Amniotic stem cell (primary cell): ENCODE data around the gene ADAMTS2.

Source experiments
- DNase-seq: peaks from one replicate; lab custom pipeline; 2025; lab: John Stamatoyannopoulos, UW

Gene ADAMTS2

DNA sequence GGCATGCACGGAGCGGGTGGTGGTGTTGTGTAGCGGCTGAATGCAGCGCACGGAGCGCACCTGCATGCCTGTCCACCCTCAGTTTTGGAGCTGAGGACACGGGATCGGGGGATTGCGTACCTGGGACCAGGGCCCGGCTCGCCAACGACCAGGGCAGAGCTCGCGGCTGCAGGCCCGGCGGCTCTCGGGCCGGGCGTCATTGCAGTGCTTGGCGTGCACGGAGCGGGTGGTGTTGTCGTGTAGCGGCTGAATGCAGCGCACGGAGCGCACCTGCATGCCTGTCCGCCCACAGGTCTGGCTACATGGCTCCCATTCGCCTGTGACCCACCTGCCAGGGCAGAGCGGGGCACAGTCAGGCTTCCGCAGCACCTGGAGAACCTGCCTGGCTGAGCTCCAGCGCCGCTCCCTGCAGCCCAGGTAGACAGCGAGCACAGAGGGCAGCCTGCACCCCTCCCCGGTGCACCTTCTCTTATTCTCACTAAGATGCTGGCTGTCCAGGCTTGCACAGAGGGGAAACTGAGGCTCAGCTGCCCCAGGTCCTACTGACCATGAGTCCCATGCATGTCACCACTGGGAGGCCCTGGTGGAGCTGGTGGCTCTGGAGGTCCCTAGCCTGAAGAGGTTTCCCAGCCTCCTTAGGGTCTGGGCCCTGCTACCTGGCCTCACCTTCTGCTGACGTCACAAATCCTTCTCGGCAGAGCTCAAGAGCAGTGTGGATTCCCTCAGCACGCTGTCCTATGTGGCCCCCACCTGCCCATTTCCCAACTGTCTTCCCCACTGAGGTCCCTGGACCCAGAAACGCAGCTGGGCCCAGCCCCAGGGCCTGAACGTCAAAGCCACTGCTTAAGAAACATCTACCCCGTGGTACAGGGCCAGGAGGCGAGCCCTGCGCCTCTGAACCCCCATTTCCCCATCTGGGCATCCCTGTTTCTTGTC, 220.1 kb downstream of the ADAMTS2 start:
- no peak for DNase-seq

GRCh38 chr5:179124273-179124852, 220.9 kb downstream of the ADAMTS2 start:
- DNase-seq: no peak

DNA sequence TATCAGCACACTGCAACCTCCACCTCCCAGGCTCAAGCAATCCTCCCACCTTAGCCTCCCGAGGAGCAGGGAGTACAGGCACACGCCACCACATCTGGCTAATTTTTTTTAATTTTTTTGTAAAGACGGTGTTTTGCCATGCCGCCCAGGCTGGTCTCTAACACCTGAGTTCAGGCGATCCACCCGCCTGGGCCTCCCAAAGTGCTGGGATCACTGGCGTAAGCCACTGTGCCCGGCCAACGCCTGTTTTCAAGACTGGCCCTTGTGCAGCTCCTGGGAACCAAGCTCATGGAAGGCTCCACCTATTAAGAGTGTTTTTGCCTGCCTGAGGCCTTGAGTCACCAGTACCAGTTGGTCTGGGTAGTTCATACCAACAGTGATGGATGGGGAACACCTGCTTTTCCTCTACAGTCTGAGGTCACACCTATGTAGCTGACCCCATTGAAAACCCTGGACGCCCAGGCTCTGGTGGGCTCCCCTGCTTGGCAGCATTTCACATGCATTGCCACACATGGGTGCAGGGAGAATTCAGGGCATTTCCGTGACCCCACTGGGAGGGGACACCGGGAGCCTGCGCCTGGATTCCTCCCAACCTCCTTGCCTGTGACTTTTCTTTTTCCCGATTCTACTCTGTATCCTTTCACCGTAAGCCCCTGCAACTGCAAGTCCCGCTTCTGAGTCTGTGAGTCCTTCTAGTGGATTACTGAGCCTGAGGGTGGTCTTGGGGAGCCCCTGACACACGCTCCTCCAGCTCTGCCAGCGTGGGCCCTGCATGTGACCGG, 221.6 kb downstream of the ADAMTS2 start:
- no peak for DNase-seq

- DNase-seq: no peak
Observed at GRCh38 chr5:179123109-179123426, 222.2 kb downstream of the ADAMTS2 start.

DNA sequence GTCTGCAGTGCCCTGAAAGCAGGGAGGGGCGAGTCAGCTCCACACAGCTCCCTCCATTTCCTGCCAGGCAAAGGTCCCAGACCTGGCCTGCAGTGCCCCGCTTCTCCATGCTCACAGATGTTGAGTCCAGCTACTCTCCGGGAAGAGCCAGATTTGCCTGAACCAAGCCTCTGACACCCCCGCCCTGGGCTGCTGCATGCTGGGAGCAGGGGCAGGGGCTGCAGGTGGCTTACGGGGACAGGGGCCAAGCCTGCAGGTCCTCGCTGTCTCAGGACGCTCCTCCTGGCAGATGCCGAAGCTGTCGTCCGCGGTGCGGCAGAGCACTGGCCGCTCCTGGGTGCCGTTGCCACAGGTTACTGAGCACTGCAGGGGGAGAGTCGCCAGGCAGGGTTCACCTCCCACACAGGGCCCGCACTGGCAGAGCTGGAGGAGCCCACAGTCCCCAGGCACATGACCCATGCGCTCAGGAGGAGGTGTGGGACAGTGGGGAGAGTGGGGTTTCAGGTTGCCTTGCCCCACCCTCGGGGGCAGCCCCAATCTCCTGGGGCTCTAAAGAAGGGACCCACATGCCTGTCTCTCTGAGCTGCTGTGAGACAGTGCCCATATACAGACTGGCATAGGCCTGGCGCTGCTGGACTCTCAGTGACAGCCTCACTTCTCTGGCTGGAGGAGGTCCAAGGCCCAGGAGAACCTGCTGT, 222.7 kb downstream of the ADAMTS2 start:
- DNase-seq: no peak

DNA sequence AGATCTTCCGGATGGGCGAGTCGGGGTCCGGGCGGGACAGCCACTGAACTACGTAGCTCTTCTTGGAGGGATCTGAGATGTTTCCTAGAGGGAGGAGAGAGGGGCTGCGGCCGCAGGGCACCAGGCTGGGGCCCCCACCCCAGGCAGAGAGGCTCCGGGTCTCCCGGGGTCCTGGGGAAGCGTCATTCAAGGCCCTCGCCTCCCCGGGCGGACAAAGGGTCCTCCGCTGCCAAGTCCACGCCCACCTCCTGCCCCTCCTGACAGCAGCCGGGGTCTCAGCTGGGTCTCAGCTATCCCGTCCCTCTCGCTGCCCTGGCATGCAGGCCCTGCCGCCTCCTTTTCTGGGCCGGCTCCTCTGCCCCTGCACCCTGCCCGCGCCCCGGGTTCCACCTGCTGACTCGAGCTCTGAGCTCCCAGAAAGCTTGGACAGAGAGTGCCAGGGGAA, 223.6 kb downstream of the ADAMTS2 start:
- DNase-seq: no peak

- no peak for DNase-seq
Observed at GRCh38 chr5:179120951-179121666, 224.2 kb downstream of the ADAMTS2 start.

GRCh38 chr5:179120421-179120861, 224.8 kb downstream of the ADAMTS2 start:
- no peak for DNase-seq

- no peak for DNase-seq
Observed at GRCh38 chr5:179119415-179120170, 225.7 kb downstream of the ADAMTS2 start.

DNA sequence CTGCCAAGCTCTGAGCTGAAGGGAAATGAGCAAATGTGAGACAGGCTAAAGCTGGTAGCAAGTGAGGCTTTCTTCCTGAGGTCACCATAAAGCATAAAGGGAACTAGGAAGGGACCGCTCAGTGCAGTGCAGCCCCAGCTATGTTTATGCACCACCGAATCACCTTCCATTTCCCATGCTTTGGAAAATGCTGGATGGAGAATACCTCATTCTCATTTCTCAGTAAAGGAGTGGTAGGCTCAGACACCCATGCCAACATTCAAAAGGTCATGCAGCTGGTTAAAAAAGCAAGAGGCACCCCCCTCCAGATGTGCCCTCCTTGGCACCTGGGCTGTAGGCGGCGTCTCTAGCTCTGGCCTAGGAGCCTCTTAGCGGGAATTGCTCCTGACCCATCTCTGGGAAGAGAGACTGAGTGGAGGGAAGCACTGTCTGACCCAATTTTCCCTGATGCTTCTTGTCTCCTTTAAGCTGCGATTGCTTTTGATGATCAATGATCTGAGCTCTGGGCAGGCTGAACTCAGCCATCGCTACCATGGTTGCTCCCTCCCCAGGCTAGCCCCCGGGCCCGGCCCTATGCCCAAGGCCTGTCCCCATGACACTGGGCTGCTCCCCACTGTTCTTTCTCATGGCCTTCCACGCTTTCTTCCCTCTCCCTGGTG, 226.4 kb downstream of the ADAMTS2 start:
- DNase-seq: no peak

- no peak for DNase-seq
Observed at GRCh38 chr5:179118338-179118737, 226.9 kb downstream of the ADAMTS2 start.

DNA sequence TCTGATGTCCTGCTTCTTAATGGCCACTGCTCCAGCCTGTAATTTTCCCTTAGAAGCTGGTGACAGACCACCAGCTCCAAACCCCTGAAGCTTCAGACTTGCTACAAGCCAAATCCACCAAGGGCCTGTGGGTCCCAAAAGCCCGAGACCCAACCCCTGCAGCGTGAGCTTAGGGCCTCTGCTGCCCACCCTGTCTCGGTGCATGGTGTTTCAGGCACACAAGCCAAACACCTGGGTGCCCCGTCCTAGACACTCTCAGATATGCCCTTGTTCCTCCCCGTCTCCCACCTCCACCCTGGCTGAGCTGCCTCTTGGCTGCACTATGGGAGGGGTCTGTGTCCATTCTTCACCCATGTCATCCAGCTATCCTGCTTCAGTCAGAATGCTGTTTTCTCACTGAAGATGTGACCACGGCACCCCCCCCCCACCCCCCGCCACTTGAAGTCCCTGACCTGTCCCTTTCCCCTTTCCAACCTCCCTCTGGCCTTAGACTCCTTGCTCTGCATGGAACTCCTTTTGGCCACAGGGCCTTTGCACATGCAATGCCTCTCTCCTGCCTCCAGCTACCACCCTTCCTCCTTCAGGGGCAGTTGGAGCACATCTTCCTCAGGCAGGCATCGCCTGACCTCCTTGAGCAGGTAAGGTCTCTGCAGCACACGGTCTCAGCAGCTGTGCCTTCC, 229.3 kb downstream of the ADAMTS2 start:
- no peak for DNase-seq

DNA sequence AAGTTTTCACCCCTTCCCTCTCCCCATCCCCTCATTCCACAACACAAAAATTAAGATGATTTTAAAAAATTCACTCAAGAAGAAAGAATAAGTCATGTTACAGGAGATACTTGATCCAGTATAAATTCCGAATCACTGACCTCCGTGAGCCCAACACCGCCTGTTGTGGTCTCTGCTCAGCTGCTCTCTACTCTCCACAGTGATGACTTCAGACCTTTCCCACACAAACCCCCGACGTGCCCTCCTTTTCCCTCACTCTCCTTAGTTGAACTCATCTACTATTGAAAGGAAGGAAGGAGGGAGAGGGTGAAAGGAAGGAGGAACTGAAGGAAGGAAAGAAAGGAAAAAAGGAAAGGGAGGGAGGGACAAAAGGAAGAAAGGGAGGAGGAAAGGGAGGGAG, 230.0 kb downstream of the ADAMTS2 start:
- DNase-seq: no peak

GRCh38 chr5:179114756-179115155, 230.5 kb downstream of the ADAMTS2 start:
- no peak for DNase-seq

DNA sequence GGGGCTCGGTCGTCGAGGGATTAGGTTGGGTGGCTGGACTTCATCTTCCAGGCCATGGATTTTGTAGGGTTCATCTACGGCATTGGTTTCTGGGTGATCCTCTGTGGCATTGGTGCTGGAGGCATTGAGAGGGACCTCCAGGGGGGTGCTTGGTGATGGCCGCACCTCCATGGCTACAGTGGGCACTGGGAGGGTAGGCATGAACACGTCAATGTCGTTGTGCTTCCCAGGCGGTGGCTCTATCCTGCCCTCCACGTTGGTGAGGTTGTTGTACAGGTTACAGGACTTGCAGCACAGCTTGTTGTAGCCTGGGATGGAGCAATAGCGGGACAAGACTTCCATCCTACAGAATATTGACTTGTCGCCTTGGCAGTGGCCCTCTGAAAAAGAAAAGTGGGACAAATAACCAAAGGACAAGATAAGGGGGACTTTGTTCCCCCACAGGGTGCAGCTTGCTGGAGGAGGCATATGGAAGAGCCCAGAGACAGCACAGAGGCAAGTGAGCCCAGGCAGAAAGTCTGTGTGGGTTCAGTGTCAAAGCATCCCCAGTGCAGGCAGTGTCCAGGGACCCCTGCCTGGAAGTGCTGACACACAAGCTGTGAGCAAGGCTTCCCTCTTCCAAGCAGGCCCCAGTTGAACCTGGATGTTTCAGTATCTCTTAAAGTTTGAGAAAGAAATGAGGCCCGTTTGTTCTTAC, 231.2 kb downstream of the ADAMTS2 start:
- DNase-seq: no peak

DNA sequence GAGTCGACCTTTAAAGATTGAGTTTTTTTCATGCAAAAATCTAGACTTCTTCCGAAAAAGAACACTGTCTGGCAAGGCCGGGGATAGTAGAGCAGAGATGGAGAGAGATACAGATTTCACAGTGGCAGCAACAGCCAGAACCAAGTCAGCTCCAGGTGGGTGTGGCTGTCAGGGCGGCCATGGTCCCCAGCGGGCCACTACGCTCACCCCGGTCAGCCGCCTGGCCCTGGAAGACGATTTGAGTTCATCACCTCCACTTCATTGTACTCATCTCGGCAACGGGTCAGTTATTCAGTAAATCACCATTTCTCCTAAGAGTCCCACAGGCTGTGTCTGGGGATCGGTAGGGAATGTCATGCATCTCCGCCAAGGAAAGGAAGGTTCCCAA, 232.1 kb downstream of the ADAMTS2 start:
- no peak for DNase-seq

GRCh38 chr5:179112469-179113142, 232.7 kb downstream of the ADAMTS2 start:
- no peak for DNase-seq
